HG03175 (cell line): ENCODE data around the gene RFK.
"Not testable (repeated sequence)": the region's sequence is repeated elsewhere in the genome, so short reads cannot be mapped to it uniquely, and the experiment has no call there.

ENCODE experiments used
- ATAC-seq: cut with Tn5 transposase; IDR thresholded peaks from one replicate; pipeline ENCODE4 v1.9.1; 2021; ENCODE audit warnings: mild to moderate bottlenecking, moderate library complexity; ENCODE audit not compliant: unreplicated experiment

RFK gene

GRCh38 chr9:76372336-76372735 is 21.9 kb downstream of the RFK start:
- no peak for ATAC-seq

DNA sequence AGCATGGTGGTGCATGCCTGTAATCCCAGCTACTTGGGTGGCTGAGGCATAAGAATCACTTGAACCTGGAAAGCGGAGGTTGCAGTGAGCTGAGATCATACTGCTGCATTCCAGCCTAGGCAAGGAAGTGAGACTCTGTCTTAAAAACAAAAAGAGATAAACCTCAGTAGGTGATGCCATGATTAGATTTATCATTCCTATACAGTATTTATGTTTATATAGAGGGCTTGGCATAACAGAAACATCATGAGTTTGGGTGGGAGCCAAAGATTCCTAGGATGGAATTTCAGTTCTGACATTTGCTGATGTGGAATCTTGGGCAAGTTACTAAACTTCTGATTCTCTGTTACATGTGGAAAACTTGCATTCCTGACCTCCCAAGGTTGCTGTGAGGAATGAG is 22.3 kb downstream of the RFK start:
- no peak for ATAC-seq

- ATAC-seq = no peak
These were observed 23.7 kb downstream of the RFK start for GRCh38 chr9:76370396-76371023.

DNA sequence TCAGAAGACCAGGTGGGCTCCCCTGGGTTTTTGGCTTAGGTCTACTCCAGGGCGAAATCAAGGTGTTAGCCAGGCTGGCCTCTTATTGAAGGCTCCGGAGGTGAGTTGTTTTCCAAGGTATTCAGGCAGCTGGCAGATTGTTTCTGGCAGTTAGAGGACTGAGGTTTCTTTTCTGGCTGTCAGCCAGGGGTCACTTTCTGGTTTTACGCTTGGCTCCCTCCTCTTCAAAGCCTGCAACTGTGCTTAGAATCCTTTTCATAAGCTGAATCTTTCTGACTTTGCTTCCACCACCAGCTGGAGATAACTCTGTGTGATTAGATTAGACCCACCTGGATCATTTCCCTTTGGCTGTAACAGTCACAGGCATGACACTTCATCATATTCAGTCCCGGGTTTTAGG is 24.6 kb downstream of the RFK start:
- peak; percentile 67 for ATAC-seq

DNA sequence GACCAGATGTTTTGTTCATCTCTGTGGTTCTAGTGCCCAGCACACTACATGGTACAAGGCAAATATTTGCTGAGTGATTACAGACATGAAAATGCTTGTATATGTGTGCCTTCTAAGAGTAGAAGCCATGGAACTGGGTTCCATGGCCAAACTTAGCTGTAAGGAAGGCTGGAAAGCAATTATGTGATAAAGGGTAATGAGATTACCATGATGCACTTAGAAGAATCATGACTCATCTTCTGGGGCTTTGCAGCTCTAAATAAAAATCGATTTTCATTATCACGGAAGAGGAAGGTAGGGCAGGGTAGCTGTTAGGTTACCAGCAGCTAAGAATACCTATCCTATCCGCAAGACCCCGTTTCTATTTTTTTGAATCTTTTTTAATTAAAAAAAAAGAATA is 28.0 kb downstream of the RFK start:
- no peak for ATAC-seq

GRCh38 chr9:76365028-76365427 is 29.2 kb downstream of the RFK start:
- ATAC-seq = no peak

DNA sequence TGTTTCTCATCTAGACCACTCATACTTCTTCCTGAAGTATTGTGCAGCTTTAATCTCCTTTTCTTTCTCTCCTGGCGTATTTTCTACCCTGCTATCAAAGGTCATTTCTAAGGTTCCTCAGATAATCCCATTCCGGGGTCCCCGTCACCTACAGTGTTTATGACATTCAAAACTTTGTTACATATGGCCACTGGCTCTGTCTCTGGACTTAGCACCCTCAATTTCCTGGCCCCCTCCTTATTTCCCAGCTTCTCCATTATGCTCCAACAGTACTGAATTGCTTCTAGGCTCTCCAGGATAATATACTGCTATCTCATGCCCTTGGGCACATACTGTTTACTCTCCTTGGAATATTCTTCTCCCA is 31.2 kb downstream of the RFK start:
- ATAC-seq = no peak

- ATAC-seq = not testable (repeated sequence)
These were observed 31.7 kb downstream of the RFK start for GRCh38 chr9:76362332-76363031.

- ATAC-seq = no peak
These were observed 34.5 kb downstream of the RFK start for GRCh38 chr9:76359766-76360165.

DNA sequence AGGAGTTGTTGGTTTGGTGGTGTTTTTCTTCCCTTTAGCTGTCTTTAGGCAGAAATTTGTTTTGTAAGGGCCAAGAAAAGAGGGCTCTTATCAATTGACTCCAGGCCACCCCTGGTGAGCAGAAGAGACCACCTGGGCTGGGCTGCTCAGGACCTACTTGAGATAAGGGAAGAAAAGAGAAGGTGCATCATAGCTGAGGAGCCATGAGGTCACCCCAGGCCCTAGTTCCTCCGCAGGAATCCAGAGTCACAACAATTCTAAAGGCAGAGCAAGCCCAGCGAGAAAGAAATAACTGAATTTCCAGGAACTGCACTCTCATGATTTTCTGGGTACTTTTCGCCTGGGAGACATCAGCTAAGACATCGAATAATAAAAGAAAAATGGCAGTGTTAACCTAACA is 34.9 kb downstream of the RFK start:
- no peak for ATAC-seq

GRCh38 chr9:76358628-76359280 is 35.5 kb downstream of the RFK start:
- ATAC-seq = no peak

- ATAC-seq = no peak
These were observed 36.7 kb downstream of the RFK start for GRCh38 chr9:76357555-76357954.

DNA sequence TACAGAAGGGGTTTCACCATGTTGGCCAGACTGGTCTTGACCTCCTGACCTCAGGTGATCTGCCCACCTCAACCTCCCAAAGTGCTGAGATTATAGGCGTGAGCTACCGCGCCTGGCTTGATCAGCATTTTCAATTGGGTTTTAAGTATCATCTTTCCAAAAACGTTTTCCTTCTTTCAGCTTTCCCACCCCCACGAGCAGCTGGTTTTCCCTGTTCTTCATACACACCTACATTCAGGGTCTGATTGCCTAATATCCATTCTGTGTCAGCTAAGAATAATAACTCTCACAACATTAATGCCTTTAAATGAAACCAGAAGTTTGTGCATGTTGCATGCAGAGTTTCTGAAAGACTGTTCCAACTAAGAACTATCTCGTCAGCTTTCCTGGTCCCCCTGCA is 38.3 kb downstream of the RFK start:
- ATAC-seq = no peak

GRCh38 chr9:76354221-76354620 is 40.0 kb downstream of the RFK start:
- ATAC-seq = no peak

GRCh38 chr9:76353280-76353679 is 40.9 kb downstream of the RFK start:
- no peak for ATAC-seq

DNA sequence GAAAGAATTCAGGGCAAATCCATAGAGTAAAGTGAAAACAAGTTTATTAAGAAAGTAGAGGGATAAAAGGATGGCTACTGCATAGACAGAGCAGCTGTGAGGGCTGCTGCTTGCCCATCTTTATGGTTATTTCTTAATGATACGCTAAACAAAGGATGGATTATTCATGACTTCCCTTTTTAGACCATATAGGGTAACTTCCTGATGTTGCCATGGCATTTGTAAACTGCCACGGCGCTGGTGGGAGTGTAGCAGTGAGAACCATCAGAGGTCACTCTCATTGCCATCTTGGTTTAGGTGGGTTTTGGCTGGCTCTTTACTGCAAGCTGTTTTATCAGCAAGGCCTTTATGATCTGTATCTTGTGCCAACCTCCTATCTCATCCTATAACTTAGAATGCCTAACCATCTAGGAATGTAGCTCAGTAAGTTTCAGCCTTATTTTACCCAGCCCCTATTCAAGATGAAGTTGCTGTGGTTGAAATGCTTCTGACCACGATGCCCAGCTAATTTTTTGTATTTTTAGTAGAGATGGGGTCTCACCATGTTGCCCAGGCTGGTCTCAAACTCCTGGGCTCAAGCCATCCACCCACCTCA is 42.1 kb downstream of the RFK start:
- no peak for ATAC-seq

- no peak for ATAC-seq
These were observed 43.2 kb downstream of the RFK start for GRCh38 chr9:76351006-76351405.

- ATAC-seq = no peak
These were observed 44.4 kb downstream of the RFK start for GRCh38 chr9:76349865-76350264.

- no peak for ATAC-seq
These were observed 51.4 kb downstream of the RFK start for GRCh38 chr9:76342858-76343257.

DNA sequence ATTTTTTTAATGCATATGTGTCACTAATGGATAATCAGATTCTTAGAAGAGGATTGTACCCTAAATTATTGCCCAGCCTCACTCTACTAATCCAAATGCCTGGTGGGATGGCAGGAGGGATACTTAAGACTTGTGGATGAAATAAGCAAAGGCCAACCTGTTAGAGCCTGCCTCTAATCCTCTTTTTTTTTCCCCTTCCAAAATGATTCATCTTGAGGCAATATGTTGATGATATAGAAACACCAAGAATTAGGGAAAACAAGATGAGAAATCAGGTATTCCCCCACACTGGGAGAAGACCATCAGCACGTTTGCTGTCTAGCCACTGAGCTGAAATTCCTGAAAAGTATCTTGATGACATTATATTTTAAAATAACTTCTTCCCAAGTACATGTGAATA is 52.0 kb downstream of the RFK start:
- no peak for ATAC-seq

- ATAC-seq = no peak
These were observed 52.6 kb downstream of the RFK start for GRCh38 chr9:76341616-76342015.

- no peak for ATAC-seq
These were observed 55.8 kb downstream of the RFK start for GRCh38 chr9:76338418-76338817.
